Tibial nerve (tissue), 4 donors: Measurements from ENCODE around the gene MTNR1B. TPM values are rescaled to one million over a fixed set of nuclear protein-coding genes. Genes with fewer than 3 reads are reported as not detected.

Experiments
- DNase-seq, 2 donors: peaks; one replicate each; pipeline ENCODE4 v3.0.0-alpha.2; 2019; ENCODE audit warnings: low spot score in 2 of 2
- H3K27ac ChIP-seq, 4 donors: fragments of 200-600 bp; sonication (generic) in 3 of 4; one replicate each; pipeline ENCODE4 v1.5.1; 2017 to 2019; ENCODE audit warnings: mild to moderate bottlenecking in 1 of 4
- H3K27me3 ChIP-seq, 2 donors: fragments of 200-600 bp; sonication (generic) in 1 of 2; one replicate each; pipeline versions ENCODE4 v1.5.1 to v1.6.0; 2017 to 2019
- H3K36me3 ChIP-seq, 3 donors: fragments of 200-600 bp; sonication (generic); one replicate each; pipeline ENCODE4 v1.5.1; 2018 to 2019
- H3K4me1 ChIP-seq, 4 donors: fragments of 200-600 bp; sonication (generic) in 3 of 4; one replicate each; pipeline ENCODE4 v1.5.1; 2017 to 2019
- H3K4me3 ChIP-seq, 4 donors: fragments of 200-600 bp; sonication (generic) in 3 of 4; one replicate each; pipeline ENCODE4 v1.5.1; 2017 to 2019; ENCODE audit warnings: mild to moderate bottlenecking in 1 of 4, moderate library complexity in 1 of 4
- H3K9me3 ChIP-seq, 4 donors: fragments of 200-600 bp; sonication (generic) in 3 of 4; one replicate each; pipeline ENCODE4 v1.5.1; 2017 to 2019
- CTCF ChIP-seq, 5 experiments: fragments of 200-600 bp in 3 of 5; fragments of 450-650 bp in 2 of 5; sonication (generic) in 3 of 5; IDR thresholded peaks; one replicate each; pipeline ENCODE4 v1.5.1; 2016 to 2019; ENCODE audit warnings: antibody characterized with exemption in 5 of 5, mild to moderate bottlenecking in 3 of 5, moderate library complexity in 2 of 5
- EP300 ChIP-seq, 2 donors: sonication (generic); formaldehyde crosslinking; IDR thresholded peaks; one replicate each; pipeline ENCODE4 v1.6.1; 2017; ENCODE audit warnings: antibody characterized with exemption in 2 of 2, mild to moderate bottlenecking in 1 of 2
- POLR2A ChIP-seq, 2 donors: fragments of 450-650 bp; IDR thresholded peaks; one replicate each; pipeline ENCODE4 v1.6.1; 2017; ENCODE audit warnings: antibody characterized with exemption in 2 of 2, mild to moderate bottlenecking in 2 of 2, moderate library complexity in 2 of 2
- WGBS, 2 donors: methylation state at CpG; one replicate each; pipeline ENCODE4 v1.1.5; 2018; 5-methylcytosine and 5-hydroxymethylcytosine counted together
- total RNA-seq, 4 donors: library from RNA; depleted of rRNA; stranded (reverse); fragments of >200 nt; gene quantifications; one replicate each; pipeline ENCODE4 v1.1.0, GENCODE V29; 2016

Gene MTNR1B
- total RNA-seq, result not detected

- no peaks in the 10 kb centered on the region for H3K36me3 ChIP-seq
- TF ChIP-seq POLR2A (IDR thresholded peaks at IDR 0.05) (no peak), CTCF (IDR thresholded peaks at IDR 0.05) (no peak), EP300 (IDR thresholded peaks at IDR 0.05) (no peak)
- H3K27me3 ChIP-seq, result peaks cover 0 to 15% of the 10 kb centered on the region in 2 donors
- H3K9me3 ChIP-seq, result no peaks in the 10 kb centered on the region
- 13 to 21% methylated on average over 35 to 56 of the region's 58 CpGs for WGBS, 2 donors
- no peak within 1 kb of the TSS for H3K27ac ChIP-seq
- no peak within 1 kb of the TSS for H3K4me3 ChIP-seq
- peaks cover 0 to 4% (median 0%) of the 10 kb centered on the region in 4 donors for H3K4me1 ChIP-seq
- no peak for DNase-seq
These were observed at the start of gene MTNR1B for GRCh38 chr11:92969634-92970347. TSS of gene MTNR1B (plus strand) at chr11:92969651. CDS start at chr11:92969726, 75 bp downstream.

GRCh38 chr11:92920331-92920730, 49.1 kb upstream of the MTNR1B start:
- Histone ChIP-seq H3K4me3 (no peak overlapping the region), H3K9me3 (peaks cover 0 to 2% (median 0%) of the 10 kb centered on the region in 4 donors), H3K4me1 (no peaks in the 10 kb centered on the region), H3K36me3 (no peaks in the 10 kb centered on the region), H3K27me3 (no peaks in the 10 kb centered on the region), H3K27ac (no peak overlapping the region)
- 20 to 26% methylated on average over 2 of the region's 2 CpGs for WGBS, 2 donors
- no peak for DNase-seq
- no peak for TF ChIP-seq POLR2A (IDR thresholded peaks at IDR 0.05)
- TF ChIP-seq CTCF (IDR thresholded peaks at IDR 0.05), result no peak
- TF ChIP-seq EP300 (IDR thresholded peaks at IDR 0.05), result no peak

- Histone ChIP-seq H3K9me3 (peaks cover 0 to 5% (median 0%) of the 10 kb centered on the region in 4 donors), H3K4me3 (no peak overlapping the region), H3K27me3 (no peaks in the 10 kb centered on the region), H3K4me1 (no peaks in the 10 kb centered on the region), H3K36me3 (no peaks in the 10 kb centered on the region), H3K27ac (no peak overlapping the region)
- no peak for TF ChIP-seq POLR2A (IDR thresholded peaks at IDR 0.05)
- no peak for TF ChIP-seq CTCF (IDR thresholded peaks at IDR 0.05)
- 53 to 64% methylated on average over 1 of the region's 1 CpG for WGBS, 2 donors
- DNase-seq, result no peak
These were observed 46.7 kb upstream of the MTNR1B start for GRCh38 chr11:92922731-92923130.

GRCh38 chr11:92929246-92929645, 40.2 kb upstream of the MTNR1B start:
- no peaks in the 10 kb centered on the region for H3K4me1 ChIP-seq
- DNase-seq, result no peak
- H3K36me3 ChIP-seq, result no peaks in the 10 kb centered on the region
- no peaks in the 10 kb centered on the region for H3K27me3 ChIP-seq
- peaks cover 0 to 5% (median 0%) of the 10 kb centered on the region in 4 donors for H3K9me3 ChIP-seq
- no peak overlapping the region for H3K27ac ChIP-seq
- WGBS, 2 donors, result 85 to 88% methylated on average over 3 of the region's 3 CpGs
- TF ChIP-seq POLR2A (IDR thresholded peaks at IDR 0.05), result no peak
- H3K4me3 ChIP-seq, result no peak overlapping the region

GRCh38 chr11:92929653-92930052, 39.8 kb upstream of the MTNR1B start:
- TF ChIP-seq POLR2A (IDR thresholded peaks at IDR 0.05) (no peak), CTCF (IDR thresholded peaks at IDR 0.05) (no peak), EP300 (IDR thresholded peaks at IDR 0.05) (no peak)
- no peaks in the 10 kb centered on the region for H3K4me1 ChIP-seq
- H3K4me3 ChIP-seq, result no peak overlapping the region
- H3K27me3 ChIP-seq, result no peaks in the 10 kb centered on the region
- H3K9me3 ChIP-seq, result peaks cover 0 to 5% (median 0%) of the 10 kb centered on the region in 4 donors
- no peak overlapping the region for H3K27ac ChIP-seq
- no peak for DNase-seq
- WGBS, 2 donors, result 95% methylated on average over 11 of the region's 11 CpGs
- H3K36me3 ChIP-seq, result no peaks in the 10 kb centered on the region
